ENCODE measurements around the gene CAMTA2. TPM values are rescaled to one million over a fixed set of nuclear protein-coding genes. Genes with fewer than 3 reads are reported as not detected.

CAMTA2 gene
- polyA plus RNA-seq, 1 donor from 2014 or later: 7.3 TPM

DNA sequence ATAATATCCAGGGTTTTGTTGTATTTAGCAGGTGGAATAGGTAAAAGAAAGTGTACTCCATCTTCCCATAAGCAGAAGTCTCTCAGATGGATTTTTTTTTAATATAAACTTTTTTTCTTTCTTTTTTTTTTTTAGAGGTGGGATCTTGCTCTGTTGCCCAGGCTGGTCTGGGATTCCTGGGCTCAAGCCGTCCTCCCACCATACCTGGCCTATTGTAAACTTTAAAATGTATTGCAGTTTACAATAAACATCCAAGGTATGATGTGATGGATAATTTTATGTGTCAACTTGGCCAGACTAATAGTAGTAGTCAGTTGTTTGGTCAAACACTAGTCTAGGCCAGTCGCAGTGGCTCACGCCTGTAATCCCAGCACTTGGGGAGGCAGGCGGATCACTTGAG is 66.2 kb downstream of the CAMTA2 start:
- Histone ChIP-seq H3K79me2 (replicated peaks; ENCODE audit: insufficient read depth, low read length) (no peaks in the 10 kb centered on the region), H3K36me3 (ENCODE audit: insufficient read depth, low read length) (no peaks in the 10 kb centered on the region), H3K27me3 (ENCODE audit: insufficient read depth, low read depth, low read length) (no peaks in the 10 kb centered on the region), H3K4me3 (ENCODE audit: low read length) (no peak overlapping the region), H2AFZ (ENCODE audit: low read depth, low read length) (no peak overlapping the region), H4K20me1 (ENCODE audit: insufficient read depth) (no peaks in the 10 kb centered on the region), H3F3A (ENCODE audit: insufficient read depth, low read length, poor library complexity, severe bottlenecking) (no peaks in the 10 kb centered on the region), H3K27ac (ENCODE audit: low read length) (no peak overlapping the region), H3K9me3 (ENCODE audit: low read length) (no peaks in the 10 kb centered on the region), H3K9me2 (ENCODE audit: insufficient read depth, low read length) (no peaks in the 10 kb centered on the region), H3K9ac (ENCODE audit: low read length) (no peak overlapping the region), H3K4me2 (ENCODE audit: low read length) (no peak overlapping the region)
- TF ChIP-seq SMC3 (conservative IDR thresholded peaks at IDR 0.05; ENCODE audit: poor library complexity) (no peak), RAD21 (conservative IDR thresholded peaks at IDR 0.05) (no peak), EZH2 (IDR thresholded peaks at IDR 0.05; ENCODE audit: borderline replicate concordance, insufficient read depth, low read length, poor library complexity, severe bottlenecking) (no peak), MXI1 (conservative IDR thresholded peaks at IDR 0.05; ENCODE audit: poor library complexity, severe bottlenecking) (no peak), TAF1 (IDR thresholded peaks at IDR 0.05; ENCODE audit: low read depth) (no peak), POLR2AphosphoS5 (IDR thresholded peaks at IDR 0.05) (no peak), EP300 (conservative IDR thresholded peaks at IDR 0.05; ENCODE audit: poor library complexity, severe bottlenecking) (no peak)
- TF ChIP-seq, protein P1, sequence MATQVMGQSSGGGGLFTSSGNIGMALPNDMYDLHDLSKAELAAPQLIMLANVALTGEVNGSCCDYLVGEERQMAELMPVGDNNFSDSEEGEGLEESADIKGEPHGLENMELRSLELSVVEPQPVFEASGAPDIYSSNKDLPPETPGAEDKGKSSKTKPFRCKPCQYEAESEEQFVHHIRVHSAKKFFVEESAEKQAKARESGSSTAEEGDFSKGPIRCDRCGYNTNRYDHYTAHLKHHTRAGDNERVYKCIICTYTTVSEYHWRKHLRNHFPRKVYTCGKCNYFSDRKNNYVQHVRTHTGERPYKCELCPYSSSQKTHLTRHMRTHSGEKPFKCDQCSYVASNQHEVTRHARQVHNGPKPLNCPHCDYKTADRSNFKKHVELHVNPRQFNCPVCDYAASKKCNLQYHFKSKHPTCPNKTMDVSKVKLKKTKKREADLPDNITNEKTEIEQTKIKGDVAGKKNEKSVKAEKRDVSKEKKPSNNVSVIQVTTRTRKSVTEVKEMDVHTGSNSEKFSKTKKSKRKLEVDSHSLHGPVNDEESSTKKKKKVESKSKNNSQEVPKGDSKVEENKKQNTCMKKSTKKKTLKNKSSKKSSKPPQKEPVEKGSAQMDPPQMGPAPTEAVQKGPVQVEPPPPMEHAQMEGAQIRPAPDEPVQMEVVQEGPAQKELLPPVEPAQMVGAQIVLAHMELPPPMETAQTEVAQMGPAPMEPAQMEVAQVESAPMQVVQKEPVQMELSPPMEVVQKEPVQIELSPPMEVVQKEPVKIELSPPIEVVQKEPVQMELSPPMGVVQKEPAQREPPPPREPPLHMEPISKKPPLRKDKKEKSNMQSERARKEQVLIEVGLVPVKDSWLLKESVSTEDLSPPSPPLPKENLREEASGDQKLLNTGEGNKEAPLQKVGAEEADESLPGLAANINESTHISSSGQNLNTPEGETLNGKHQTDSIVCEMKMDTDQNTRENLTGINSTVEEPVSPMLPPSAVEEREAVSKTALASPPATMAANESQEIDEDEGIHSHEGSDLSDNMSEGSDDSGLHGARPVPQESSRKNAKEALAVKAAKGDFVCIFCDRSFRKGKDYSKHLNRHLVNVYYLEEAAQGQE (IDR thresholded peaks at IDR 0.05; ENCODE audit: borderline replicate concordance): no peak
- TF ChIP-seq, protein P2, sequence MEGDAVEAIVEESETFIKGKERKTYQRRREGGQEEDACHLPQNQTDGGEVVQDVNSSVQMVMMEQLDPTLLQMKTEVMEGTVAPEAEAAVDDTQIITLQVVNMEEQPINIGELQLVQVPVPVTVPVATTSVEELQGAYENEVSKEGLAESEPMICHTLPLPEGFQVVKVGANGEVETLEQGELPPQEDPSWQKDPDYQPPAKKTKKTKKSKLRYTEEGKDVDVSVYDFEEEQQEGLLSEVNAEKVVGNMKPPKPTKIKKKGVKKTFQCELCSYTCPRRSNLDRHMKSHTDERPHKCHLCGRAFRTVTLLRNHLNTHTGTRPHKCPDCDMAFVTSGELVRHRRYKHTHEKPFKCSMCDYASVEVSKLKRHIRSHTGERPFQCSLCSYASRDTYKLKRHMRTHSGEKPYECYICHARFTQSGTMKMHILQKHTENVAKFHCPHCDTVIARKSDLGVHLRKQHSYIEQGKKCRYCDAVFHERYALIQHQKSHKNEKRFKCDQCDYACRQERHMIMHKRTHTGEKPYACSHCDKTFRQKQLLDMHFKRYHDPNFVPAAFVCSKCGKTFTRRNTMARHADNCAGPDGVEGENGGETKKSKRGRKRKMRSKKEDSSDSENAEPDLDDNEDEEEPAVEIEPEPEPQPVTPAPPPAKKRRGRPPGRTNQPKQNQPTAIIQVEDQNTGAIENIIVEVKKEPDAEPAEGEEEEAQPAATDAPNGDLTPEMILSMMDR (IDR thresholded peaks at IDR 0.05; ENCODE audit: poor library complexity, severe bottlenecking): no peak

DNA sequence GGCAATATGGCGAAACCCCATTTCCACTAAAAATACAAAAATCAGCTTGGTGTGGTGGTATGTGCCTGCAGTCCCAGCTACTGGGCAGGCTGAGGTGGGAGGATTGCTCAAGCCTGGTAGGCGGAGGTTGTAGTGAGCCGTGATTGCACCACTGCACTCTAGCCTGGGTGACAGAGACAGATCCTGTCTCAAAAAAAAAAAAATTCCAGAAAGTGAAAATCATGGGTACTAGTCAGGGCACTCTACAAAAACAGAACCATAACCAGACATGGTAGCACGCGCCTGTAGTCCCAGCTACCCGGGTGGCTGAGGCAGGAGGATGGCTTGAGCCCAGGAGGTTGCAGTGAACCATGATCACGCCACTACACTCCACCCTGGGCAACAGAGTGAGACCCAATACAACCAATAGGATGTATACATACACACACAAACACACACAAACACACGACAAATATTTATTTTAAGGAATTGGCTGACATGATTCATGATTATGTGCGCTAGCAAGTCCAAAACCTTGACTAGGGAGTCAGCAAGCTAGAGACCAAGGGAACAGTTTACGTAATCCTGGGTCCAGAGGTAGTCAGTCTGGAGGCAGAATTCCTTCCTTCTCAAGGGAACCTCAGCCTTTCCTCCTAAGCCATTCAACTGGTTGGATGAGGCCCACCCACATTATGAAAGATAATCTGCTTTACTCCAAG is 67.0 kb downstream of the CAMTA2 start:
- Histone ChIP-seq H3K9me2 (ENCODE audit: insufficient read depth, low read length) (no peaks in the 10 kb centered on the region), H3K4me2 (ENCODE audit: low read length) (no peak overlapping the region), H3F3A (ENCODE audit: insufficient read depth, low read length, poor library complexity, severe bottlenecking) (no peaks in the 10 kb centered on the region), H3K27ac (ENCODE audit: low read length) (no peak overlapping the region), H3K27me3 (ENCODE audit: insufficient read depth, low read depth, low read length) (no peaks in the 10 kb centered on the region), H3K4me3 (ENCODE audit: low read length) (no peak overlapping the region), H2AFZ (ENCODE audit: low read depth, low read length) (no peak overlapping the region), H4K20me1 (ENCODE audit: insufficient read depth) (no peaks in the 10 kb centered on the region), H3K36me3 (ENCODE audit: insufficient read depth, low read length) (no peaks in the 10 kb centered on the region), H3K9ac (ENCODE audit: low read length) (no peak overlapping the region), H3K79me2 (replicated peaks; ENCODE audit: insufficient read depth, low read length) (no peaks in the 10 kb centered on the region), H3K9me3 (ENCODE audit: low read length) (no peaks in the 10 kb centered on the region)
- TF ChIP-seq RAD21 (conservative IDR thresholded peaks at IDR 0.05) (no peak), SMC3 (conservative IDR thresholded peaks at IDR 0.05; ENCODE audit: poor library complexity) (no peak), MXI1 (conservative IDR thresholded peaks at IDR 0.05; ENCODE audit: poor library complexity, severe bottlenecking) (no peak), EP300 (conservative IDR thresholded peaks at IDR 0.05; ENCODE audit: poor library complexity, severe bottlenecking) (no peak), POLR2AphosphoS5 (IDR thresholded peaks at IDR 0.05) (no peak), EZH2 (IDR thresholded peaks at IDR 0.05; ENCODE audit: borderline replicate concordance, insufficient read depth, low read length, poor library complexity, severe bottlenecking) (no peak), TAF1 (IDR thresholded peaks at IDR 0.05; ENCODE audit: low read depth) (no peak)
- TF ChIP-seq, protein P1 (IDR thresholded peaks at IDR 0.05; ENCODE audit: borderline replicate concordance): no peak
- TF ChIP-seq, protein P2 (IDR thresholded peaks at IDR 0.05; ENCODE audit: poor library complexity, severe bottlenecking): no peak
